Neuronal stem cell (in vitro differentiated cells): ENCODE results near the gene AAMP.

Experiments used
- DNase-seq: peaks from one replicate; pipeline ENCODE4 v3.0.0-alpha.2; 2013; ENCODE audit warnings: low spot score
- H2AFZ ChIP-seq: one replicate; pipeline ENCODE4 v1.6.1; 2013; ENCODE audit warnings: mild to moderate bottlenecking, low read length, inconsistent platforms
- H2AK5ac ChIP-seq: 2 replicates; pipeline ENCODE4 v1.6.1; 2013; ENCODE audit warnings: low read depth, mild to moderate bottlenecking, inconsistent platforms, low read length, moderate library complexity, mixed read lengths
- H2BK120ac ChIP-seq: 2 replicates; pipeline ENCODE4 v1.6.1; 2013; ENCODE audit warnings: low read depth, mild to moderate bottlenecking, inconsistent platforms, low read length, moderate library complexity, mixed read lengths
- H2BK12ac ChIP-seq: one replicate; pipeline ENCODE4 v1.6.1; 2013; ENCODE audit warnings: low read length, inconsistent platforms
- H2BK15ac ChIP-seq: 2 replicates; pipeline ENCODE4 v1.6.1; 2013; ENCODE audit warnings: mild to moderate bottlenecking, low read length, inconsistent platforms, mixed read lengths
- H2BK5ac ChIP-seq: one replicate; pipeline ENCODE4 v1.6.1; 2013; ENCODE audit warnings: inconsistent platforms, mild to moderate bottlenecking, low read length, moderate library complexity
- H3K14ac ChIP-seq: one replicate; pipeline ENCODE4 v1.6.1; 2013; ENCODE audit warnings: low read length, inconsistent platforms
- H3K18ac ChIP-seq: 2 replicates; pipeline ENCODE4 v1.6.1; 2013; ENCODE audit warnings: low read length, inconsistent platforms
- H3K23ac ChIP-seq: 2 replicates; pipeline ENCODE4 v1.6.1; 2013; ENCODE audit warnings: low read depth, mild to moderate bottlenecking, mixed read lengths, low read length, inconsistent platforms; ENCODE audit not compliant: poor library complexity
- H3K27ac ChIP-seq: replicated peaks from 3 replicates; pipeline ENCODE4 v1.5.1; 2013; ENCODE audit warnings: low read length, inconsistent platforms
- H3K27me3 ChIP-seq, 3 experiments: 2 replicates each; pipeline ENCODE4 v1.6.1; 2013; ENCODE audit warnings: low read length in 3 of 3, mild to moderate bottlenecking in 2 of 3, inconsistent platforms in 1 of 3, low read depth in 1 of 3, mixed read lengths in 1 of 3, moderate library complexity in 1 of 3; ENCODE audit not compliant: control insufficient read depth in 3 of 3, insufficient read depth in 3 of 3
- H3K36me3 ChIP-seq, 2 donors: replicated peaks in 1 of 2; 2 replicates each; pipeline ENCODE4 v1.6.1; 2013; ENCODE audit warnings: low read length in 2 of 2; ENCODE audit not compliant: control insufficient read depth in 2 of 2, insufficient read depth in 2 of 2
- H3K4ac ChIP-seq: 2 replicates; pipeline ENCODE4 v1.6.1; 2013; ENCODE audit warnings: inconsistent platforms, mild to moderate bottlenecking, low read length, moderate library complexity
- H3K4me1 ChIP-seq, 2 donors: 1 replicate in 1 of 2; 2 replicates in 1 of 2; pipeline ENCODE4 v1.6.1; 2013; ENCODE audit warnings: low read length in 2 of 2, low read depth in 1 of 2; ENCODE audit not compliant: control insufficient read depth in 2 of 2, insufficient read depth in 1 of 2
- H3K4me2 ChIP-seq: one replicate; pipeline ENCODE4 v1.6.1; 2013; ENCODE audit warnings: mild to moderate bottlenecking, low read length, inconsistent platforms; ENCODE audit not compliant: insufficient read depth, poor library complexity, severe bottlenecking
- H3K4me3 ChIP-seq, 2 donors: 2 replicates each; pipeline ENCODE4 v1.5.1; 2013; ENCODE audit warnings: low read length in 2 of 2, mild to moderate bottlenecking in 2 of 2, inconsistent platforms in 1 of 2, moderate library complexity in 1 of 2
- H3K79me1 ChIP-seq: one replicate; pipeline ENCODE4 v1.6.1; 2013; ENCODE audit warnings: low read depth, mild to moderate bottlenecking, inconsistent platforms, low read length, moderate library complexity
- H3K9ac ChIP-seq: one replicate; pipeline ENCODE4 v1.6.1; 2013; ENCODE audit warnings: mild to moderate bottlenecking, low read depth, low read length, inconsistent platforms; ENCODE audit not compliant: poor library complexity
- H3K9me3 ChIP-seq, 2 donors: replicated peaks in 1 of 2; 2 replicates each; pipeline versions ENCODE3 to v1.6.1; 2013; ENCODE audit warnings: low read length in 2 of 2, mild to moderate bottlenecking in 2 of 2, inconsistent platforms in 1 of 2, low read depth in 1 of 2, mixed read lengths in 1 of 2, moderate library complexity in 1 of 2; ENCODE audit not compliant: control insufficient read depth in 2 of 2, insufficient read depth in 1 of 2
- H4K8ac ChIP-seq: one replicate; pipeline ENCODE4 v1.6.1; 2013; ENCODE audit warnings: low read depth, mild to moderate bottlenecking, inconsistent platforms, low read length, moderate library complexity
- H4K91ac ChIP-seq: one replicate; pipeline ENCODE4 v1.6.1; 2013; ENCODE audit warnings: low read length, low read depth, mild to moderate bottlenecking, inconsistent platforms; ENCODE audit not compliant: poor library complexity
- whole genome bisulfite sequencing, 2 donors: extraction: QIAGEN DNeasy Blood & Tissue Kit; methylation state at CpG; one replicate each; pipeline ENCODE4 v1.1.7; 2013; ENCODE audit warnings: missing lambda C conversion rate in 2 of 2, mixed read lengths in 1 of 2; ENCODE audit not compliant: insufficient read length in 2 of 2, insufficient replicate concordance in 1 of 2; ENCODE audit errors: extremely low coverage in 2 of 2; 5-methylcytosine and 5-hydroxymethylcytosine counted together

The AAMP gene

DNA sequence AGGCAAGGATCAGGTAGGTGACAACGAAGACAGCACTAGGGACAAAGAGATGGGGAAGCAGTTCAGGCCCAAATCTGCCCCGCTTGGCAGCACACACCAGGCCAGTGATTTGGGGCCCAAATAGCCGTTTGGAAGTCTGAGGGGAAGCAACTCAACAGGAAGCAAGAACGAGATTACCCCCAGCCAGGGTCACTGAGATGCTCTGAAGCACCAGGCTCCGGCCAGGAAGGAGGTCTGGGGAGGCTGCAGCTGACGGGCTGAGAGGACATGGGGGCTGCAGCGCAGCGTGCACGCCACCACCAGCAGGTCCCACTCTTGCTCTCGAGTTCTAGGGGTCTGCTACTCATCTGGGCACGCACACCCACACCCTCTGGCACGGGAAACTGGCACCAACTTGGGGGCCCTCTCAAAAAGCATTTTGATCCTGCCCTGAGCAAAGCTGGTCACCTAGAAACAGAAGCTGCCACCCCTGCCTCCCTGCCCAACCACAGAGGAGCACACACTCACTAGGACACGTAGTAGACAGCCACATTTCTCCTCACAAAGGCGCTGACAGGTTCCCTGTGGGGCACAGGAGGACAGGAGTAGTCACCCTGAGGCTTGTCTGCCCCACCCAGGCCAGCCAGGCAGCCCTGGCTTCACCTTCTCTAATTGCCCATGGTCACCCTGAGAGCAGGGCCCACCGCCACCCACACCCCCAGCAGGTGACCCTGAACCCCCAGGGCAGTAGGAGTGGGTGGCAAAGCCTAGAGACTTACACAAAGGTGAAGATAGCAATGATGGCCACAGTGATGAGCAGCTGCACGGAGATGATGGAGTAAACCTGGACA lies 8.8 kb upstream of the AAMP start:
- Histone ChIP-seq H2BK5ac (peak overlapping the region; percentile 75), H3K9ac (no peak overlapping the region), H3K18ac (no peak overlapping the region), H3K36me3 (peaks cover 24 to 33% of the 10 kb centered on the region in 2 donors), H3K79me1 (no peaks in the 10 kb centered on the region), H3K4me2 (no peak overlapping the region), H3K23ac (peak overlapping the region; percentile 23), H2BK12ac (no peak overlapping the region), H3K4me1 (peaks cover 0 to 3% of the 10 kb centered on the region in 2 donors), H3K14ac (no peak overlapping the region), H3K4ac (no peak overlapping the region), H2AFZ (no peak overlapping the region), H3K27me3 (no peaks in the 10 kb centered on the region), H4K8ac (no peak overlapping the region), H4K91ac (no peak overlapping the region), H2BK15ac (no peak overlapping the region), H3K9me3 (no peaks in the 10 kb centered on the region), H2AK5ac (no peak overlapping the region), H3K27ac (no peak overlapping the region), H2BK120ac (no peak overlapping the region), H3K4me3 (no peak overlapping the region)
- no CpG with 5 or more reads among the region's 16 CpGs for WGBS, 2 donors
- no peak for DNase-seq

DNA sequence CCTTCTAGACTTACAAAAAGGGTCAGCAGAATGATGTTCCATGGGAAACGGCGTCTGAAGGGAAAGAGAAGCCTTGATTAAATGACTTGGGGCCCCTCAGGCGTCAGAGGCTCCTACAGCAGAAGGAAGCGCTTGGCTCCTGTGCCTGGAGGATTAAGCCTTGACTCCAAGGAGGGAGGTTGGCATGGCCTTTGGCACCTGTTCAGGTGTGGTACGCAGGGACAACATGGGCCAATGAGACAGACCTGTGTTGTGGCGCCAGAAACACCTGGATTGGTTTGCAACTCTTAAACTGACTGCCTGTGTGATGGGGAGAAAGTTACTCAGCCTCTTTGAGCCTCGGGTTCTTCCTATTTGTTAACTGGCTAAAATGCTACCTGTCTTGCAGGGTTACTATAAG lies 8.0 kb upstream of the AAMP start:
- H3K18ac ChIP-seq: no peak overlapping the region
- H3K36me3 ChIP-seq: peaks cover 26 to 38% of the 10 kb centered on the region in 2 donors
- no peak overlapping the region for H3K9ac ChIP-seq
- no peak overlapping the region for H4K91ac ChIP-seq
- no peak overlapping the region for H2BK5ac ChIP-seq
- no peak overlapping the region for H3K4me2 ChIP-seq
- WGBS, 2 donors: no CpG with 5 or more reads among the region's 7 CpGs
- no peak overlapping the region for H2AK5ac ChIP-seq
- no peak overlapping the region for H3K23ac ChIP-seq
- no peaks in the 10 kb centered on the region for H3K79me1 ChIP-seq
- H2BK15ac ChIP-seq: no peak overlapping the region
- H3K4me1 ChIP-seq: peaks cover 0 to 3% of the 10 kb centered on the region in 2 donors
- no peak overlapping the region for H3K4ac ChIP-seq
- no peak overlapping the region for H3K27ac ChIP-seq
- DNase-seq: no peak
- H3K9me3 ChIP-seq: no peaks in the 10 kb centered on the region
- no peak overlapping the region for H2AFZ ChIP-seq
- H3K4me3 ChIP-seq: no peak overlapping the region
- H3K14ac ChIP-seq: no peak overlapping the region
- H3K27me3 ChIP-seq: no peaks in the 10 kb centered on the region
- no peak overlapping the region for H2BK12ac ChIP-seq
- H4K8ac ChIP-seq: no peak overlapping the region
- H2BK120ac ChIP-seq: no peak overlapping the region

DNA sequence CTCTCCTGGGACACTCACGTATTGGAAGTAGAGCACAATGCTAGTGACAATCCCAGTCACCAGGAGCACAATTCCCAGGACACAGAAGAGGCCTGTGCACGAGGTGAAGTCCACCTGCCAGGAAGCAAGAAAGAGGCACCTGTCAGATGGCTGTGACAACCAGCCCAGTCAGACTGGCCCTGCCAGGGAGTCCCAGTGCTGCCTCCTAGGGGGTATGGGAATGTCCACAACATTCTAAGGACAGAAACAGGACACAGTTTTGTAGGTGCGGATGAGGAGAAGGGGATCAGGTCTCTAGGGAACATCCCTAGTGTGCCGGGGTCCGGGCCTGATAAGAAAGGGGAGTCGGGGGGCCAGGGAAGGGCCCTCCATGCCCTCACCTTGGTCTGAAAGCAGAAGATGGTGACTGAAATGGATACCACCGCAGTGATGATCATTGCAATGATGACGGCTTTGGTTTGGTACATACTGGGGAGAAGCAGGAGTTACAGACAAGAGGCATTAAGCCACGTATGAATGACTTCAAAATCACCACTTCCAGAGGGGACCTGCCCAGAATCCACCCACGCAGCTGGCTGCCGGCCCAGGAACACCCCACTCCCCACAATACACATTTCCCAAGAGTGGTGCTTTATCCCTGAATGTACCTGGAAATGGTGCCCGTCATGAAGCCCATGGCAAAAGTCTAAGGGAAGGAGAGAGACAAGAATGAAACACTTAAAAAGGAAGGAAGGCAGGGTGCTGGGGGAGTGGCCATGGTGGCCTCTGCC lies 7.2 kb upstream of the AAMP start:
- H2BK120ac ChIP-seq: no peak overlapping the region
- H3K9ac ChIP-seq: no peak overlapping the region
- H2BK12ac ChIP-seq: no peak overlapping the region
- no peak for DNase-seq
- WGBS, 2 donors: no CpG with 5 or more reads among the region's 12 CpGs
- no peaks in the 10 kb centered on the region for H3K27me3 ChIP-seq
- H3K4me2 ChIP-seq: no peak overlapping the region
- no peak overlapping the region for H4K8ac ChIP-seq
- no peak overlapping the region for H4K91ac ChIP-seq
- no peak overlapping the region for H2BK5ac ChIP-seq
- H2AFZ ChIP-seq: no peak overlapping the region
- H3K79me1 ChIP-seq: peaks cover 1% of the 10 kb centered on the region
- no peaks in the 10 kb centered on the region for H3K9me3 ChIP-seq
- H3K14ac ChIP-seq: no peak overlapping the region
- no peak overlapping the region for H3K4ac ChIP-seq
- no peak overlapping the region for H3K18ac ChIP-seq
- no peak overlapping the region for H3K27ac ChIP-seq
- H3K4me1 ChIP-seq: peaks cover 0 to 3% of the 10 kb centered on the region in 2 donors
- no peak overlapping the region for H2AK5ac ChIP-seq
- peak overlapping the region; percentile 39 for H3K23ac ChIP-seq
- H2BK15ac ChIP-seq: no peak overlapping the region
- no peak overlapping the region for H3K4me3 ChIP-seq
- peaks cover 28 to 39% of the 10 kb centered on the region in 2 donors for H3K36me3 ChIP-seq
